Caco-2 (cell line): ENCODE data around the gene QPRT. TPM values are rescaled to one million over a fixed set of nuclear protein-coding genes. Genes with fewer than 3 reads are reported as not detected.
A peak's percentile ranks its signal among the peaks of the same experiment; 100 is the strongest.

Experiments used
- BruUV-seq: library from RNA; stranded (reverse); fragments of 400-500 nt; replicated peaks from 2 replicates; lab custom pipeline; 2021; lab: Mats Ljungman, UMichigan
- CTCF ChIA-PET: fragments of 300-600 bp; sonication (Branson Sonifier 250); formaldehyde crosslinking; loops from one replicate; lab custom pipeline; 2022; ENCODE audit warnings: antibody characterized with exemption; lab: Charles Lee
- POLR2A ChIA-PET: fragments of 300-600 bp; sonication (Branson Sonifier 250); formaldehyde crosslinking; loops from one replicate; lab custom pipeline; 2022; ENCODE audit warnings: antibody characterized with exemption; lab: Charles Lee
- DNase-seq, 2 experiments: peaks; one replicate each; pipeline versions ENCODE4 v3.0.0 to v3.0.0-alpha.2; 2020 to 2022
- H3K27me3 ChIP-seq: replicated peaks from 2 replicates; pipeline ENCODE4 v1.6.0; 2011; ENCODE audit warnings: low read length; ENCODE audit not compliant: control insufficient read depth, insufficient read depth
- H3K36me3 ChIP-seq: 2 replicates; pipeline ENCODE4 v1.5.1; 2011; ENCODE audit warnings: low read length; ENCODE audit not compliant: control insufficient read depth, insufficient read depth
- H3K4me1 ChIP-seq: fragments of 250-450 bp; sonication (Bioruptor Pico); 2 replicates; pipeline ENCODE4 v1.5.1; 2020; ENCODE audit warnings: mild to moderate bottlenecking
- H3K4me3 ChIP-seq: 2 replicates; pipeline ENCODE4 v1.5.1; 2011; ENCODE audit warnings: low read depth, mild to moderate bottlenecking, control low read depth, low read length
- H3K9me3 ChIP-seq: fragments of 250-450 bp; sonication (Bioruptor Pico); 2 replicates; pipeline ENCODE4 v1.5.1; 2020; ENCODE audit warnings: mild to moderate bottlenecking, moderate library complexity
- H3K27ac Mint-ChIP-seq: one replicate; pipeline ENCODE4 v1.8.0; 2022; ENCODE audit warnings: mixed read lengths; ENCODE audit not compliant: unreplicated experiment
- H3K27me3 Mint-ChIP-seq: one replicate; pipeline ENCODE4 v1.8.0; 2022; ENCODE audit warnings: mixed read lengths; ENCODE audit not compliant: insufficient read depth, unreplicated experiment
- H3K36me3 Mint-ChIP-seq: one replicate; pipeline ENCODE4 v1.8.0; 2022; ENCODE audit warnings: mild to moderate bottlenecking, mixed read lengths; ENCODE audit not compliant: insufficient read depth, unreplicated experiment
- H3K4me1 Mint-ChIP-seq: one replicate; pipeline ENCODE4 v1.8.0; 2022; ENCODE audit warnings: low read depth, mixed read lengths; ENCODE audit not compliant: unreplicated experiment
- H3K4me3 Mint-ChIP-seq: one replicate; pipeline ENCODE4 v1.8.0; 2022; ENCODE audit warnings: mild to moderate bottlenecking, moderate library complexity, mixed read lengths; ENCODE audit not compliant: unreplicated experiment
- H3K9me3 Mint-ChIP-seq: one replicate; pipeline ENCODE4 v1.8.0; 2022; ENCODE audit warnings: mixed read lengths; ENCODE audit not compliant: unreplicated experiment
- CTCF ChIP-seq, 2 experiments: fragments of 200-600 bp in 1 of 2; IDR thresholded peaks; 1 replicate in 1 of 2; 2 replicates in 1 of 2; pipeline versions ENCODE4 v1.5.1 to v1.8.0; 2011 to 2022; ENCODE audit warnings: antibody characterized with exemption in 1 of 2, control low read depth in 1 of 2, inconsistent platforms in 1 of 2, low read depth in 1 of 2, low read length in 1 of 2, mild to moderate bottlenecking in 1 of 2, moderate library complexity in 1 of 2; ENCODE audit not compliant: insufficient read depth in 1 of 2, severe bottlenecking in 1 of 2, unreplicated experiment in 1 of 2
- intact Hi-C: fragments of 100-400 bp; cut with micrococcal nuclease; formaldehyde crosslinking; loops from one replicate; pipeline ENCODE4 v1.10.0; 2022; ENCODE audit not compliant: unreplicated experiment
- total RNA-seq: library from RNA; stranded (reverse); gene quantifications from 2 replicates; pipeline ENCODE4 v1.2.3, GENCODE V29; 2022

QPRT gene
- total RNA-seq, 1 experiment from 2014 or later, result 178 TPM

- H3K36me3 ChIP-seq, result 0 out of 2 replicates have a peak, but pooled peaks cover 1% of the 10 kb centered on the region
- BruUV-seq, result no TSS peak
- ChIA-PET POLR2A (no interaction called here), CTCF (no interaction called here)
- Mint-ChIP-seq H3K4me3 (no peak overlapping the region), H3K4me1 (no peaks in the 10 kb centered on the region), H3K27ac (no peak overlapping the region), H3K9me3 (no peaks in the 10 kb centered on the region), H3K36me3 (peaks cover 70% of the 10 kb centered on the region), H3K27me3 (no peaks in the 10 kb centered on the region)
- intact Hi-C loops, result no loop called here
- no peak for DNase-seq
- H3K4me3 ChIP-seq, result no peak overlapping the region
- no peaks in the 10 kb centered on the region for H3K9me3 ChIP-seq
- TF ChIP-seq CTCF (IDR thresholded peaks at IDR 0.05; ENCODE audit: insufficient read depth in 1 of 2, low read depth in 1 of 2, low read length in 1 of 2, severe bottlenecking in 1 of 2, unreplicated experiment in 1 of 2), result no peak
- 0 out of 2 replicates have a peak, but pooled peaks cover 2% of the 10 kb centered on the region for H3K4me1 ChIP-seq
- H3K27me3 ChIP-seq, result no peaks in the 10 kb centered on the region
Measured at GRCh38 chr16:29697391-29697790, 18.4 kb downstream of the QPRT start.

- Histone ChIP-seq H3K9me3 (no peaks in the 10 kb centered on the region), H3K4me1 (0 out of 2 replicates have a peak, but pooled peaks cover 2% of the 10 kb centered on the region), H3K27me3 (no peaks in the 10 kb centered on the region), H3K4me3 (no peak overlapping the region), H3K36me3 (0 out of 2 replicates have a peak, but pooled peaks cover 1% of the 10 kb centered on the region)
- peaks cover 67% of the 10 kb centered on the region for H3K36me3 Mint-ChIP-seq
- no peak overlapping the region for H3K4me3 Mint-ChIP-seq
- no peaks in the 10 kb centered on the region for H3K4me1 Mint-ChIP-seq
- TSS peak; percentile 89 for BruUV-seq
- no peak for TF ChIP-seq CTCF (IDR thresholded peaks at IDR 0.05; ENCODE audit: insufficient read depth in 1 of 2, low read depth in 1 of 2, low read length in 1 of 2, severe bottlenecking in 1 of 2, unreplicated experiment in 1 of 2)
- intact Hi-C loops, result no loop called here
- H3K27ac Mint-ChIP-seq, result no peak overlapping the region
- ChIA-PET CTCF (interaction anchor here (0.9 to 1.6 kb wide), 2 partner anchors 106 to 118 kb away, joined by 3 to 4 read pairs; partner anchors contain the start of gene PAGR1), POLR2A (interaction anchor here (0.6 kb wide), 1 partner anchor 18 kb away, joined by 6 read pairs; no protein-coding TSS in a partner anchor)
- no peak for DNase-seq
- no peaks in the 10 kb centered on the region for H3K9me3 Mint-ChIP-seq
- no peaks in the 10 kb centered on the region for H3K27me3 Mint-ChIP-seq
Measured at GRCh38 chr16:29698042-29698441, 19.1 kb downstream of the QPRT start.

- no peak overlapping the region for H3K4me3 ChIP-seq
- no peaks in the 10 kb centered on the region for H3K27me3 ChIP-seq
- ChIA-PET POLR2A (interaction anchor here (0.5 to 1.2 kb wide), 3 partner anchors 19 to 20 kb away, joined by 5 to 7 read pairs (median 6); partner anchors contain the start of gene QPRT), CTCF (interaction anchor here (0.5 to 1.6 kb wide), 4 partner anchors 106 to 230 kb away, joined by 3 to 4 read pairs (median 4); partner anchors contain the start of genes ASPHD1 and PAGR1)
- Mint-ChIP-seq H3K27ac (no peak overlapping the region), H3K4me3 (no peak overlapping the region), H3K4me1 (no peaks in the 10 kb centered on the region), H3K36me3 (peaks cover 65% of the 10 kb centered on the region), H3K9me3 (no peaks in the 10 kb centered on the region), H3K27me3 (no peaks in the 10 kb centered on the region)
- H3K4me1 ChIP-seq, result 0 out of 2 replicates have a peak, but pooled peaks cover 2% of the 10 kb centered on the region
- no peak for DNase-seq
- no peaks in the 10 kb centered on the region for H3K9me3 ChIP-seq
- BruUV-seq, result no TSS peak
- 0 out of 2 replicates have a peak, but pooled peaks cover 1% of the 10 kb centered on the region for H3K36me3 ChIP-seq
- no peak for TF ChIP-seq CTCF (IDR thresholded peaks at IDR 0.05; ENCODE audit: insufficient read depth in 1 of 2, low read depth in 1 of 2, low read length in 1 of 2, severe bottlenecking in 1 of 2, unreplicated experiment in 1 of 2)
- intact Hi-C loops, result no loop called here
Measured at GRCh38 chr16:29698484-29699323, 19.7 kb downstream of the QPRT start.
